H9 (cell line): Measurements from ENCODE around the gene SHB. TPM values are rescaled to one million over a fixed set of nuclear protein-coding genes. Genes with fewer than 3 reads are reported as not detected.

ENCODE experiments used
- DNase-seq: peaks from one replicate; pipeline ENCODE4 v3.0.0-alpha.2; 2017
- H2AFZ ChIP-seq: one replicate; pipeline ENCODE4 v1.6.1; 2013; ENCODE audit warnings: mild to moderate bottlenecking, low read length, control low read depth, moderate library complexity
- H2AK5ac ChIP-seq: 2 replicates; pipeline ENCODE4 v1.6.1; 2013; ENCODE audit warnings: low read length, control low read depth, mixed read lengths; ENCODE audit not compliant: insufficient read length
- H2BK120ac ChIP-seq: one replicate; pipeline ENCODE4 v1.6.1; 2013; ENCODE audit warnings: low read depth, mild to moderate bottlenecking, low read length, control low read depth, inconsistent platforms; ENCODE audit not compliant: poor library complexity, severe bottlenecking
- H2BK12ac ChIP-seq: 2 replicates; pipeline ENCODE4 v1.6.1; 2013; ENCODE audit warnings: low read length, control low read depth, mixed read lengths, low read depth; ENCODE audit not compliant: insufficient read length
- H2BK15ac ChIP-seq: 2 replicates; pipeline ENCODE4 v1.6.1; 2013; ENCODE audit warnings: low read depth, low read length, control low read depth
- H2BK20ac ChIP-seq: one replicate; pipeline ENCODE4 v1.6.1; 2013; ENCODE audit warnings: low read depth, mild to moderate bottlenecking, low read length, control low read depth, inconsistent platforms; ENCODE audit not compliant: poor library complexity, severe bottlenecking
- H2BK5ac ChIP-seq: 2 replicates; pipeline ENCODE4 v1.6.1; 2013; ENCODE audit warnings: low read length, control low read depth, mixed read lengths; ENCODE audit not compliant: insufficient read length
- H3K14ac ChIP-seq: 2 replicates; pipeline ENCODE4 v1.6.1; 2013; ENCODE audit warnings: low read length, control low read depth; ENCODE audit not compliant: insufficient read depth
- H3K18ac ChIP-seq: 2 replicates; pipeline ENCODE4 v1.6.1; 2013; ENCODE audit warnings: low read depth, mild to moderate bottlenecking, mixed read lengths, low read length, control low read depth; ENCODE audit not compliant: insufficient read length
- H3K23ac ChIP-seq: 2 replicates; pipeline ENCODE4 v1.6.1; 2013; ENCODE audit warnings: low read length, control low read depth, mixed read lengths, low read depth; ENCODE audit not compliant: insufficient read length
- H3K23me2 ChIP-seq: 2 replicates; pipeline ENCODE4 v1.6.1; 2013; ENCODE audit warnings: low read depth, mild to moderate bottlenecking, mixed read lengths, low read length, control low read depth; ENCODE audit not compliant: insufficient read length, poor library complexity, severe bottlenecking
- H3K27ac ChIP-seq: 2 replicates; pipeline ENCODE4 v1.5.1; 2013; ENCODE audit warnings: low read length, control low read depth, mixed read lengths, low read depth; ENCODE audit not compliant: insufficient read length
- H3K27me3 ChIP-seq: 2 replicates; pipeline ENCODE4 v1.6.1; 2013; ENCODE audit warnings: low read length, control low read depth, inconsistent platforms; ENCODE audit not compliant: insufficient read depth
- H3K4ac ChIP-seq: 2 replicates; pipeline ENCODE4 v1.6.1; 2013; ENCODE audit warnings: low read depth, mild to moderate bottlenecking, control low read depth, inconsistent platforms, low read length, moderate library complexity
- H3K4me1 ChIP-seq: 2 replicates; pipeline ENCODE4 v1.6.1; 2013; ENCODE audit warnings: low read length, control low read depth, inconsistent platforms; ENCODE audit not compliant: insufficient read depth
- H3K4me2 ChIP-seq: 2 replicates; pipeline ENCODE4 v1.6.1; 2013; ENCODE audit warnings: low read length, control low read depth, mixed read lengths; ENCODE audit not compliant: insufficient read length, insufficient read depth
- H3K56ac ChIP-seq: 2 replicates; pipeline ENCODE4 v1.6.1; 2013; ENCODE audit warnings: low read depth, mild to moderate bottlenecking, mixed read lengths, low read length, control low read depth; ENCODE audit not compliant: insufficient read length
- H3K79me1 ChIP-seq: 2 replicates; pipeline ENCODE4 v1.6.1; 2013; ENCODE audit warnings: low read depth, mild to moderate bottlenecking, moderate library complexity, low read length, control low read depth, inconsistent platforms; ENCODE audit not compliant: insufficient read depth, poor library complexity, severe bottlenecking
- H3K79me2 ChIP-seq: 2 replicates; pipeline ENCODE4 v1.6.1; 2013; ENCODE audit warnings: low read length, control low read depth, inconsistent platforms; ENCODE audit not compliant: insufficient read depth
- H3K9ac ChIP-seq: 2 replicates; pipeline ENCODE4 v1.6.1; 2013; ENCODE audit warnings: low read length, control low read depth, mixed read lengths; ENCODE audit not compliant: insufficient read length; ENCODE audit errors: extremely low read depth
- H3K9me3 ChIP-seq: one replicate; pipeline ENCODE4 v1.6.1; 2013; ENCODE audit warnings: low read depth, low read length, inconsistent platforms; ENCODE audit not compliant: control insufficient read depth
- H3T11ph ChIP-seq: one replicate; pipeline ENCODE4 v1.6.1; 2013; ENCODE audit warnings: mild to moderate bottlenecking, low read length, control low read depth, inconsistent platforms
- H4K20me1 ChIP-seq: one replicate; pipeline ENCODE4 v1.6.1; 2013; ENCODE audit not compliant: control insufficient read depth, insufficient read length, insufficient read depth
- H4K5ac ChIP-seq: 2 replicates; pipeline ENCODE4 v1.6.1; 2013; ENCODE audit warnings: low read depth, mild to moderate bottlenecking, mixed read lengths, low read length, control low read depth; ENCODE audit not compliant: insufficient read length
- H4K8ac ChIP-seq: replicated peaks from 2 replicates; pipeline ENCODE4 v1.6.1; 2013; ENCODE audit warnings: low read length, control low read depth, mixed read lengths, low read depth; ENCODE audit not compliant: insufficient read length
- H4K91ac ChIP-seq: 2 replicates; pipeline ENCODE4 v1.6.1; 2013; ENCODE audit warnings: low read depth, mild to moderate bottlenecking, moderate library complexity, mixed read lengths, low read length, control low read depth; ENCODE audit not compliant: insufficient read length
- H3K27ac Mint-ChIP-seq, 3 experiments: 2 replicates in 2 of 3; 3 replicates in 1 of 3; pipeline ENCODE4 v1.8.0; 2020 to 2021; ENCODE audit warnings: mixed read lengths in 3 of 3, mild to moderate bottlenecking in 1 of 3, moderate library complexity in 1 of 3
- H3K27me3 Mint-ChIP-seq: 2 replicates; pipeline ENCODE4 v1.8.0; 2021; ENCODE audit warnings: low read depth, mild to moderate bottlenecking, moderate library complexity, mixed read lengths
- H3K36me3 Mint-ChIP-seq, 3 experiments: 2 replicates in 2 of 3; 3 replicates in 1 of 3; pipeline ENCODE4 v1.8.0; 2020 to 2021; ENCODE audit warnings: low read depth in 3 of 3, mixed read lengths in 3 of 3; ENCODE audit not compliant: insufficient read depth in 1 of 3
- H3K4me1 Mint-ChIP-seq, 2 experiments: 2 replicates each; pipeline ENCODE4 v1.8.0; 2020; ENCODE audit warnings: mixed read lengths in 2 of 2
- H3K4me3 Mint-ChIP-seq, 2 experiments: 2 replicates in 1 of 2; 3 replicates in 1 of 2; pipeline ENCODE4 v1.8.0; 2020 to 2021; ENCODE audit warnings: mild to moderate bottlenecking in 2 of 2, mixed read lengths in 2 of 2, moderate library complexity in 1 of 2
- H3K9me3 Mint-ChIP-seq, 2 experiments: 2 replicates in 1 of 2; 3 replicates in 1 of 2; pipeline ENCODE4 v1.8.0; 2020; ENCODE audit warnings: mild to moderate bottlenecking in 2 of 2, mixed read lengths in 2 of 2, moderate library complexity in 1 of 2
- WGBS: extraction: QIAGEN DNeasy Blood & Tissue Kit; methylation state at CpG from one replicate; pipeline ENCODE4 v1.1.7; 2013; ENCODE audit warnings: missing lambda C conversion rate, low lambda C conversion rate, mixed read lengths; ENCODE audit not compliant: insufficient read length; ENCODE audit errors: extremely low coverage; 5-methylcytosine and 5-hydroxymethylcytosine counted together
- total RNA-seq: library from RNA; stranded (reverse); gene quantifications from 2 replicates; pipeline ENCODE4 v1.2.1, GENCODE V29; 2021
- TF ChIP-seq, protein P1 (sequence below): fragments of 200-600 bp; sonication (generic); conservative IDR thresholded peaks from 3 replicates; pipeline ENCODE4 v1.8.0; 2021; ENCODE audit warnings: antibody characterized with exemption, mild to moderate bottlenecking

Gene SHB
- total RNA-seq, 1 experiment from 2014 or later: 14.6 TPM

DNA sequence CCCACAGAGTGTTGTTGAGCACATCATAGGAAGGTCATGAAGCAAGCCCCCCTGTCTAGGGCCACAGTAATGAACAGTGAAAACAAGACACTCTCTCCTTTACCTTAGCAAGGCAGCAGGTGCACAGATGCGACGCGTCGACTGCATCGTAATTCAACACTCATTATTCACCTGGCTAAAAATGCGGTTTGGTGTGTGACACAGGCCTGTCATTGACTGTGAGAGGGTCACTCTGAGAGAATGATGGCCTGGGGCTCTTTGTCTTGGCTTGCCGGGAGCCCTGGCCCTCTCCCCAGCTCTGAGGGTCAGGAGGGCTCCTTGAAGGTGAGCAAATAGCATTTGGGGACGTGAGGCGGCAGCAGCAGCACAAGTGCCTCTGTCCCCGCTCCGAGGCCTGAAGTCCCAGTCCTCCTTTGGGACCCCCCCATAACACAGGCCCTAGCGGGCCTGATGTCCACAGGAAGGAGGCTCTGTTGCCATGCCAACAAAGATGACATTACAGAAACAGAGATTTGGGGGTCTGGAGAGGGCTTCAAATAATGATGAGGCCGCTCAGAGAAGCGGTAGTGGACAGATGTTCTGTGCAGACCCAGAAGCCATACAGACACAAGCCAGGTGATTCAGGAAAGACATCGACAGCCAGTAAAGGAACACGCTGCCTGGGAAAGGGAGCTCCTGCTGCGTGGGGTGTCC is 46.7 kb downstream of the SHB start:
- no peak overlapping the region for H3T11ph ChIP-seq
- no peaks in the 10 kb centered on the region for H3K79me2 ChIP-seq
- WGBS: no CpG with 5 or more reads among the region's 17 CpGs

More for the DNA sequence above, 46.7 kb downstream of the SHB start:
- Histone ChIP-seq H3K18ac (no peak overlapping the region), H3K23me2 (no peaks in the 10 kb centered on the region), H3K27ac (no peak overlapping the region), H2AK5ac (no peak overlapping the region), H4K5ac (no peak overlapping the region), H2BK5ac (no peak overlapping the region), H3K56ac (no peak overlapping the region), H3K4ac (no peak overlapping the region), H4K20me1 (no peaks in the 10 kb centered on the region), H2BK20ac (no peak overlapping the region), H2BK12ac (no peak overlapping the region), H3K4me2 (no peak overlapping the region), H3K23ac (no peak overlapping the region), H3K79me1 (no peaks in the 10 kb centered on the region), H3K14ac (peak overlapping the region; percentile 33; the same call in 1 of the 2 replicates), H3K4me1 (peaks cover 33% of the 10 kb centered on the region), H3K9me3 (no peaks in the 10 kb centered on the region), H2BK120ac (no peak overlapping the region), H4K91ac (no peak overlapping the region), H2BK15ac (no peak overlapping the region), H4K8ac (no peak overlapping the region), H3K27me3 (no peaks in the 10 kb centered on the region), H2AFZ (no peak overlapping the region), H3K9ac (no peak overlapping the region)
- no peaks in the 10 kb centered on the region for H3K27me3 Mint-ChIP-seq
- no peak overlapping the region for H3K4me3 Mint-ChIP-seq
- no peaks in the 10 kb centered on the region; a peak in 1 of 7 replicates for H3K36me3 Mint-ChIP-seq
- no peaks in the 10 kb centered on the region for H3K9me3 Mint-ChIP-seq
- peak overlapping the region; percentile 14 to 75 (median 62); a peak in 5 of 7 replicates for H3K27ac Mint-ChIP-seq
- no peak for DNase-seq
- H3K4me1 Mint-ChIP-seq: peaks cover 92 to 93% of the 10 kb centered on the region in 2 experiments
- TF ChIP-seq, protein P1, sequence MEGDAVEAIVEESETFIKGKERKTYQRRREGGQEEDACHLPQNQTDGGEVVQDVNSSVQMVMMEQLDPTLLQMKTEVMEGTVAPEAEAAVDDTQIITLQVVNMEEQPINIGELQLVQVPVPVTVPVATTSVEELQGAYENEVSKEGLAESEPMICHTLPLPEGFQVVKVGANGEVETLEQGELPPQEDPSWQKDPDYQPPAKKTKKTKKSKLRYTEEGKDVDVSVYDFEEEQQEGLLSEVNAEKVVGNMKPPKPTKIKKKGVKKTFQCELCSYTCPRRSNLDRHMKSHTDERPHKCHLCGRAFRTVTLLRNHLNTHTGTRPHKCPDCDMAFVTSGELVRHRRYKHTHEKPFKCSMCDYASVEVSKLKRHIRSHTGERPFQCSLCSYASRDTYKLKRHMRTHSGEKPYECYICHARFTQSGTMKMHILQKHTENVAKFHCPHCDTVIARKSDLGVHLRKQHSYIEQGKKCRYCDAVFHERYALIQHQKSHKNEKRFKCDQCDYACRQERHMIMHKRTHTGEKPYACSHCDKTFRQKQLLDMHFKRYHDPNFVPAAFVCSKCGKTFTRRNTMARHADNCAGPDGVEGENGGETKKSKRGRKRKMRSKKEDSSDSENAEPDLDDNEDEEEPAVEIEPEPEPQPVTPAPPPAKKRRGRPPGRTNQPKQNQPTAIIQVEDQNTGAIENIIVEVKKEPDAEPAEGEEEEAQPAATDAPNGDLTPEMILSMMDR: no peak
